ENCODE data around the gene IGLL1. TPM values are rescaled to one million over a fixed set of nuclear protein-coding genes. Genes with fewer than 3 reads are reported as not detected.

The IGLL1 gene
- total RNA-seq, 1 donor from 2014 or later: not detected

DNA sequence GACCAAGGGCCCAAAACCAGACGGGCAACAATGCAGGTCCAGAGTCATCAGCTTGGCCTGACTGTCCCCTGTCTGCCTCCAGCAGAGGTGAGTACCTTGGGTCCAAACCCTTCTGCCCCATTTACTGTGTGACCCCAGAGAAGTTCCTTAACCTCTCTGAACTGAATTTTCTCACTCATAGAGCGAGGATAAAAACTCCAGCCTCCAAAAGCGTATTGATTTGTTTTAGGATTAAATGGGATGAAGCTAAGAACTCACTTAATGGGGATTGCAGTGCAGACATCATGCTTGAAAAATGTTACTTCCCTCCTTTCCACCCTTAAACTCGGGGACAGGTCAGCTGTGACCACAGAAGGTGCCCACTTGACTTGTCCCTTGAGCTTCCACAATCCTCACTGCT, 22.6 kb downstream of the IGLL1 start:
- H3K4me1 Mint-ChIP-seq (ENCODE audit: low read depth, unreplicated experiment): no peaks in the 10 kb centered on the region
- H3K4me3 Mint-ChIP-seq (ENCODE audit: unreplicated experiment): no peak overlapping the region
- no peaks in the 10 kb centered on the region for H3K36me3 ChIP-seq (ENCODE audit: insufficient read depth, low read length)
- H3K36me3 Mint-ChIP-seq (ENCODE audit: low read depth, unreplicated experiment): peaks cover 2% of the 10 kb centered on the region
- no peak overlapping the region for H2AFZ ChIP-seq (ENCODE audit: low read depth, low read length)
- no peaks in the 10 kb centered on the region for H4K20me1 ChIP-seq (ENCODE audit: insufficient read depth, low read length)
- H3K9me3 Mint-ChIP-seq (ENCODE audit: unreplicated experiment): no peaks in the 10 kb centered on the region
- H3K9ac ChIP-seq (ENCODE audit: low read length): no peak overlapping the region
- no peaks in the 10 kb centered on the region for H3K4me1 ChIP-seq (ENCODE audit: insufficient read depth, low read length)
- FAIRE-seq: no peak
- H3K79me2 ChIP-seq (ENCODE audit: insufficient read depth, low read length): no peaks in the 10 kb centered on the region
- peaks cover 5% of the 10 kb centered on the region for H3K27me3 ChIP-seq (ENCODE audit: insufficient read depth, low read length)
- no peak for DNase-seq (ENCODE audit: low read depth)
- no peak for TF ChIP-seq EZH2 (IDR thresholded peaks at IDR 0.05; ENCODE audit: insufficient read depth, low read length)
- TF ChIP-seq, protein P1, sequence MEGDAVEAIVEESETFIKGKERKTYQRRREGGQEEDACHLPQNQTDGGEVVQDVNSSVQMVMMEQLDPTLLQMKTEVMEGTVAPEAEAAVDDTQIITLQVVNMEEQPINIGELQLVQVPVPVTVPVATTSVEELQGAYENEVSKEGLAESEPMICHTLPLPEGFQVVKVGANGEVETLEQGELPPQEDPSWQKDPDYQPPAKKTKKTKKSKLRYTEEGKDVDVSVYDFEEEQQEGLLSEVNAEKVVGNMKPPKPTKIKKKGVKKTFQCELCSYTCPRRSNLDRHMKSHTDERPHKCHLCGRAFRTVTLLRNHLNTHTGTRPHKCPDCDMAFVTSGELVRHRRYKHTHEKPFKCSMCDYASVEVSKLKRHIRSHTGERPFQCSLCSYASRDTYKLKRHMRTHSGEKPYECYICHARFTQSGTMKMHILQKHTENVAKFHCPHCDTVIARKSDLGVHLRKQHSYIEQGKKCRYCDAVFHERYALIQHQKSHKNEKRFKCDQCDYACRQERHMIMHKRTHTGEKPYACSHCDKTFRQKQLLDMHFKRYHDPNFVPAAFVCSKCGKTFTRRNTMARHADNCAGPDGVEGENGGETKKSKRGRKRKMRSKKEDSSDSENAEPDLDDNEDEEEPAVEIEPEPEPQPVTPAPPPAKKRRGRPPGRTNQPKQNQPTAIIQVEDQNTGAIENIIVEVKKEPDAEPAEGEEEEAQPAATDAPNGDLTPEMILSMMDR (IDR thresholded peaks at IDR 0.05; ENCODE audit: insufficient read depth, low read depth, low read length): no peak
- H3K27ac Mint-ChIP-seq (ENCODE audit: unreplicated experiment): no peak overlapping the region
- H3K4me3 ChIP-seq (ENCODE audit: insufficient read depth, low read depth, low read length): no peak overlapping the region
- no peak overlapping the region for H3K27ac ChIP-seq (ENCODE audit: low read depth, low read length)
- no peaks in the 10 kb centered on the region for H3K9me3 ChIP-seq (ENCODE audit: insufficient read depth, low read depth, low read length)
- no peak overlapping the region for H3K4me2 ChIP-seq (ENCODE audit: low read length)
- peaks cover 34% of the 10 kb centered on the region for H3K27me3 Mint-ChIP-seq (ENCODE audit: low read depth, unreplicated experiment)

DNA sequence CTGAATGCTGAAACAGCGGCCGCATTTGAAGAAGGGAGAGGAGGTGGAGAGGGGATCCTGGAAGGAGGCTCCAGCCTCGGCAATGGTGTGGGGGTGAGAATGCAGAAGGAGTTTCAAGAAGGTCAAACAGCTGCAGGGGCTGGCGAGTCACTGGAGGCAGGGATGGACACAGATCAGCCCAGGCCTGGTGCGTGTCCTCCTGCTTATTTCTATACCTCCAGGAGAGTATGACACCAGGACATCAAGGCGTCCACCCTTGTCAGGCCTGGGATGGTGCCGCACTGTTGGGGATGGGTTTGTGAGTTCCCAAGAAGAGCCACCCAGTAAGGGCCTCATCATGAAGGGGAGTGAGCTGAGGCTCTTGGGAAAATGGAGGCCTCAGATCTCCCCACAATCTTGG, 23.1 kb downstream of the IGLL1 start:
- Histone ChIP-seq H3K4me1 (ENCODE audit: insufficient read depth, low read length) (no peaks in the 10 kb centered on the region), H3K36me3 (ENCODE audit: insufficient read depth, low read length) (no peaks in the 10 kb centered on the region), H3K27me3 (ENCODE audit: insufficient read depth, low read length) (peaks cover 5% of the 10 kb centered on the region), H3K4me3 (ENCODE audit: insufficient read depth, low read depth, low read length) (no peak overlapping the region), H3K79me2 (ENCODE audit: insufficient read depth, low read length) (no peaks in the 10 kb centered on the region), H3K9me3 (ENCODE audit: insufficient read depth, low read depth, low read length) (peaks cover 3% of the 10 kb centered on the region), H3K27ac (ENCODE audit: low read depth, low read length) (no peak overlapping the region), H3K9ac (ENCODE audit: low read length) (no peak overlapping the region), H2AFZ (ENCODE audit: low read depth, low read length) (no peak overlapping the region), H3K4me2 (ENCODE audit: low read length) (no peak overlapping the region), H4K20me1 (ENCODE audit: insufficient read depth, low read length) (no peaks in the 10 kb centered on the region)
- H3K36me3 Mint-ChIP-seq (ENCODE audit: low read depth, unreplicated experiment): peaks cover 2% of the 10 kb centered on the region
- no peaks in the 10 kb centered on the region for H3K9me3 Mint-ChIP-seq (ENCODE audit: unreplicated experiment)
- TF ChIP-seq EZH2 (IDR thresholded peaks at IDR 0.05; ENCODE audit: insufficient read depth, low read length): no peak
- TF ChIP-seq, protein P1 (IDR thresholded peaks at IDR 0.05; ENCODE audit: insufficient read depth, low read depth, low read length): no peak
- no peaks in the 10 kb centered on the region for H3K4me1 Mint-ChIP-seq (ENCODE audit: low read depth, unreplicated experiment)
- no peak overlapping the region for H3K4me3 Mint-ChIP-seq (ENCODE audit: unreplicated experiment)
- H3K27me3 Mint-ChIP-seq (ENCODE audit: low read depth, unreplicated experiment): peaks cover 30% of the 10 kb centered on the region
- DNase-seq (ENCODE audit: low read depth) (no peak), FAIRE-seq (no peak)
- H3K27ac Mint-ChIP-seq (ENCODE audit: unreplicated experiment): no peak overlapping the region

DNA sequence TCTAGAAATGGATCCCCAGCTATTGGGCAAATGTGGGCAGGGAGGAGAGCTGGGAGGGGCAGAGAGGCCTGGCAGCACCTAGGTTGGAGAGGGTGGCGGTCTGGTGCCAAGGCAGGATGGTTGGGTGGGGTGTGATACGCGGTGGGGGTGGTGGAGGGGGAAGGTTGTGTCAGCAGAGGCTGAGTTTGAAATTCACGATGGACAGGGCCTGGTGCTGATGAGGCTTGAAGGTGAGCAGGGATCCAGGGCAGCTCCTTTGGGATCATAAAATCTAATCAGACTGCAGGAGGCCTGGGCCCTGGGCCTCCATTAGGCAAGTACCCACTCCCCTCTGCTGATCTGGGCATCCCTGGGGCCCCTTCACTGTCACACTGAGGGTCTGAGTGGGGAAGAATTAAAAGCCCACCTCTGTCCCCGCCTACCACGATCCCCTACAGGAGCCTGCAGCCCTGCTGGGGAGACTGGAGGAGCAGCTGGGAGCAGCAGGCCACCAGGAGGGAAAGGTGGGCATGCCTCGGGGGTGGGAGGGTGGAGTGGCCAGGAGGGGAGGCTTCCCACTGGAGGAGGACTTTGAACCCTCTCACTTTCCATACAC, 24.0 kb downstream of the IGLL1 start:
- Histone ChIP-seq H3K4me3 (ENCODE audit: insufficient read depth, low read depth, low read length) (no peak overlapping the region), H3K79me2 (ENCODE audit: insufficient read depth, low read length) (no peaks in the 10 kb centered on the region), H4K20me1 (ENCODE audit: insufficient read depth, low read length) (no peaks in the 10 kb centered on the region), H3K27ac (ENCODE audit: low read depth, low read length) (no peak overlapping the region), H3K36me3 (ENCODE audit: insufficient read depth, low read length) (no peaks in the 10 kb centered on the region), H3K9me3 (ENCODE audit: insufficient read depth, low read depth, low read length) (peaks cover 5% of the 10 kb centered on the region), H3K9ac (ENCODE audit: low read length) (no peak overlapping the region), H2AFZ (ENCODE audit: low read depth, low read length) (no peak overlapping the region), H3K4me1 (ENCODE audit: insufficient read depth, low read length) (no peaks in the 10 kb centered on the region), H3K4me2 (ENCODE audit: low read length) (no peak overlapping the region), H3K27me3 (ENCODE audit: insufficient read depth, low read length) (peaks cover 5% of the 10 kb centered on the region)
- no peaks in the 10 kb centered on the region for H3K36me3 Mint-ChIP-seq (ENCODE audit: low read depth, unreplicated experiment)
- no peak overlapping the region for H3K27ac Mint-ChIP-seq (ENCODE audit: unreplicated experiment)
- no peak for DNase-seq (ENCODE audit: low read depth)
- H3K27me3 Mint-ChIP-seq (ENCODE audit: low read depth, unreplicated experiment): peaks cover 24% of the 10 kb centered on the region
- TF ChIP-seq, protein P1 (IDR thresholded peaks at IDR 0.05; ENCODE audit: insufficient read depth, low read depth, low read length): no peak
- TF ChIP-seq EZH2 (IDR thresholded peaks at IDR 0.05; ENCODE audit: insufficient read depth, low read length): no peak
- no peak for FAIRE-seq
- H3K4me1 Mint-ChIP-seq (ENCODE audit: low read depth, unreplicated experiment): no peaks in the 10 kb centered on the region
- H3K4me3 Mint-ChIP-seq (ENCODE audit: unreplicated experiment): no peak overlapping the region
- H3K9me3 Mint-ChIP-seq (ENCODE audit: unreplicated experiment): no peaks in the 10 kb centered on the region
